BE2C (cell line): ENCODE data around the gene STX5.
"Not testable (repeated sequence)": the region's sequence is repeated elsewhere in the genome, so short reads cannot be mapped to it uniquely, and the experiment has no call there.

Experiments used
- DNase-seq: peaks from one replicate; pipeline ENCODE4 v3.0.0-alpha.2; 2020
- H3K27me3 ChIP-seq: fragments of 250-450 bp; sonication (Bioruptor Pico); 2 replicates; pipeline ENCODE4 v1.5.1; 2020; ENCODE audit warnings: mild to moderate bottlenecking
- H3K36me3 ChIP-seq: fragments of 250-450 bp; sonication (Bioruptor Pico); 2 replicates; pipeline ENCODE4 v1.5.1; 2020; ENCODE audit warnings: mild to moderate bottlenecking
- H3K4me1 ChIP-seq: fragments of 250-450 bp; sonication (Bioruptor Pico); 2 replicates; pipeline ENCODE4 v1.5.1; 2020
- H3K4me3 ChIP-seq: 2 replicates; pipeline ENCODE4 v1.5.1; 2011; ENCODE audit warnings: low read depth, low read length
- H3K9me3 ChIP-seq: fragments of 250-450 bp; sonication (Bioruptor Pico); 2 replicates; pipeline ENCODE4 v1.5.1; 2020
- CTCF ChIP-seq: IDR thresholded peaks from 2 replicates; pipeline ENCODE4 v1.5.1; 2012; ENCODE audit warnings: mild to moderate bottlenecking, low read depth, low read length

The STX5 gene

GRCh38 chr11:62775646-62776045 is 56.2 kb downstream of the STX5 start:
- DNase-seq, result no peak
- Histone ChIP-seq H3K4me1 (no peaks in the 10 kb centered on the region), H3K27me3 (no peaks in the 10 kb centered on the region), H3K36me3 (0 out of 2 replicates have a peak, but pooled peaks cover 3% of the 10 kb centered on the region), H3K4me3 (no peak overlapping the region), H3K9me3 (no peaks in the 10 kb centered on the region)
- TF ChIP-seq CTCF, result no peak

- 0 out of 2 replicates have a peak, but pooled peaks cover 3% of the 10 kb centered on the region for H3K36me3 ChIP-seq
- no peaks in the 10 kb centered on the region for H3K4me1 ChIP-seq
- H3K27me3 ChIP-seq, result no peaks in the 10 kb centered on the region
- no peaks in the 10 kb centered on the region for H3K9me3 ChIP-seq
- no peak overlapping the region for H3K4me3 ChIP-seq
- no peak for DNase-seq
- TF ChIP-seq CTCF, result no peak
These were observed 57.4 kb downstream of the STX5 start for GRCh38 chr11:62774407-62774806.

- Histone ChIP-seq H3K4me1 (no peaks in the 10 kb centered on the region), H3K27me3 (no peaks in the 10 kb centered on the region), H3K36me3 (no peaks in the 10 kb centered on the region), H3K4me3 (peak within 1 kb of the TSS; percentile 67), H3K9me3 (no peaks in the 10 kb centered on the region)
- TF ChIP-seq CTCF, result no peak
- peak; percentile 94 for DNase-seq
These were observed 60.5 kb downstream of the STX5 start, which contains the start of gene TAF6L for GRCh38 chr11:62771144-62772021. Gene TAF6L (plus strand): TSS chr11:62771396. CDS start chr11:62775784, 4,388 bp downstream.

DNA sequence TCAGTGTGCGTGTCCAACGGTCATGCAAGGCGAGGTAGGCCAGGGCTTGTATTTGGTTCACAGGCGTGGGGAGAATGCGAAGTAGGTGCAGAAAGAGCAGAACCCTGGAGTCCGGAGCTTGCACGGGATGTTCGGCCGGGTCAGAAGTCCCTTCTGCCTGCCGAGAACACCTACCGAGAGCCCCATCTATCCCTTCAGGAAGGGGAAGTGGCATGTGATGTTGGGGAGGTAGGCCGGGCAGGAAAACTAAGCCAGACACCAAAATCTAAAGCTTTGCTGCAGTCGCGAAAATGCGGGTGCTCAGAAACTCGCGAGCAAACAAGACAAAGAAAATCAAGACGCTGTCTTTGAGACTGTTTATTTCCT is 61.1 kb downstream of the STX5 start:
- Histone ChIP-seq H3K9me3 (no peaks in the 10 kb centered on the region), H3K4me1 (no peaks in the 10 kb centered on the region), H3K27me3 (no peaks in the 10 kb centered on the region), H3K4me3 (peak overlapping the region; percentile 67), H3K36me3 (no peaks in the 10 kb centered on the region)
- no peak for TF ChIP-seq CTCF
- DNase-seq, result peak; percentile 16

DNA sequence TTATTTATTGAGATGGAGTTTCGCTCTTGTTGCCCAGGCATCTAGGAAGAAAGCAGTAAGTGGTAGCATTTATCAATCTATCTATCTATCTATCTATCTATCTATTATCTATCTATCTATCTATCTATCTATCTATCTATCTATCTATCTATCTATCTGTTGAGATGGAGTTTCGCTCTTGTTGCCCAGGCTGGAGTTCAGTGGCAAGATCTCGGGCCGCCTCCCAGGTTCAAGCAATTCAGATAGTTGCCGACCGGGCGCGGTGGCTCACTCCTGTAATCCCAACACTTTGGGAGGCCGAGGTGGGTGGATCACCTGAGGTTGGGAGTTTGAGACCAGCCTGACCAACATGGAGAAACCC is 71.0 kb downstream of the STX5 start:
- not testable (repeated sequence) for H3K36me3 ChIP-seq, H3K4me1 ChIP-seq, H3K9me3 ChIP-seq, DNase-seq, H3K27me3 ChIP-seq
- peak overlapping the region; percentile 73 for H3K4me3 ChIP-seq

DNA sequence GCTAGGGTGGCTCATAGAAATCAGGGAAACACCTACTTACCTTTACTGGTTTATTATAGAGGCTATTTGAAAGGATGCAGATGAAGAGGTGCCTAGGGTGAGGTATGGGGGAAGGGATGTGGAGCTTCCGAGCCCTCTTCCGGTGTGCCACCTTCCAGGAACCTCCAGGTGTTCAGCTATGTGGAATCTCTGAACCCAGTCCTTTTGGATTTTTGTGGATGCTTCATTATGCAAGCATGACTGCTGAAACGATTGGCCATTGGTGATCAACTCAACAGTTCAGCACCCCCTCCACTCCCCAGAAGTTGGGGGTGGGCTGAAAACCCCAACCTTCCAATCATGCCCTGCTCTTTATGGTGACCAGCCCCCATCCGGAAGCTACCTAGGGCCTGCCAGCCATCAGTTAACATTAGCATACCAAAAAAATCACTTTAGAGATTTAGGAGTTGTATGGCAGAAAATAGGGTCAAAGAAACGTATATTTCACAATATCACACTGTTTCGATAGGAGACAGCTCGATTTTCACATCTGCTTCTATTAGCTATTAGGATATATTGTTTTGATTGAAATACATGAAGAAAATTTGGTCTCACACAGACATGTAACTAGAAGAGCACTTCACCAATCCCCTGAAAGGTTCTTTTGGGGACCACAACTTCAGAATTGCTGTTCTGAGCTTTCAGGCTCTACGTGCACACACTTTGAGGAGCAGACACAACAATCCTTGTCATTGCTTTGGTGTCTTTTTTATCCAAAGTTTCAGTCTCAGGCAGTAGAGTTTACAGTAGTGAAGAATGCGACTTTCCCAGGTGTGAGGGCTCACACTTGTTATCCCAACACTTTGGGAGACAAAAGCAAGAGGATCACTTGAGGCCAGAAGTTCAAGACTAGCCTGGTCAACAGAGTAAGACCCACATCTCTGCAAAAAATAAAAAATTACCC is 73.7 kb downstream of the STX5 start:
- no peak for DNase-seq
- H3K36me3 ChIP-seq, result no peaks in the 10 kb centered on the region
- no peaks in the 10 kb centered on the region for H3K9me3 ChIP-seq
- no peak for TF ChIP-seq CTCF
- H3K4me1 ChIP-seq, result no peaks in the 10 kb centered on the region
- H3K27me3 ChIP-seq, result no peaks in the 10 kb centered on the region
- no peak overlapping the region for H3K4me3 ChIP-seq
